ENCODE measurements around the gene MLLT10. TPM values are rescaled to one million over a fixed set of nuclear protein-coding genes. Genes with fewer than 3 reads are reported as not detected.
A peak's percentile ranks its signal among the peaks of the same experiment; 100 is the strongest.

The MLLT10 gene
- total and polyA plus RNA-seq, 2 experiments from 2014 or later = 16.8 to 34.9 TPM

DNA sequence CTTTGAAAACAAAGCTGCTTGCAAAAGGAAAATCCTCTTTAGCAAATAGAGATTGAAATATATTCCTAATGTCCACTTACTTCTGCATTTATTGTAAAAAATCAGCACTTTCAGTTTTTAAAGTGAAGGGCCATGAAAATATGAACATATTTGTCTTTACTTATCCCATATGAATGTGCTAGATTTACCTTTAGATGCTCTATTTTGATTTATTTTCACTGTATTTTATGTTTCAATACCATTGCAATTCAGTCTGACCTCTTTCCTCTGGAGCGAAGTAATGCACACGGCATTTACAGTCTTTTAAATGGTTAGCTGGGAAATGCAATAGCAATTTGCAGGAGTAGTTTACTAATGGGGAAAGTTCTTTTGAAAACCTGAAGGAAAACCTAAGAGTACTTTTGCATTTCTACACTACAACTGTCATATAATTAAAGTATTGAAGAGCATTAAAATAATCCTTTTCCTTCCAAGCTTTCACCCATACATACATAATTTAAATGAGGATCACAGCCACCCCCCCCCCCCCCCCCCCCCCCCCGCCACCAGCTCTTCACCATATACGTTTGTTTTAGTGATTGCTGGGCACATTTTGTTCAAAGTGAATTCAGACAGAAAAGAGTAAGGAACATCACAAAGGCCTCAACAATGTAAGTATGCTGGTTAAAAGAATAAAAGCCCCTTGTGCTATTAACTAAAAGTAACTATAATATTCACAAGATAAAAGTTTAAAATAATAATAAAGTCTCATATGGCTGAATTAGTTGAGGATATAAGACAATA lies 12.1 kb upstream of the MLLT10 start:
- TF ChIP-seq EZH2 (IDR thresholded peaks at IDR 0.05; ENCODE audit: borderline replicate concordance) = no peak
- no peak for TF ChIP-seq EZH2phosphoT487 (IDR thresholded peaks at IDR 0.05; ENCODE audit: low read depth, severe bottlenecking, unreplicated experiment)
- TF ChIP-seq, protein P1, sequence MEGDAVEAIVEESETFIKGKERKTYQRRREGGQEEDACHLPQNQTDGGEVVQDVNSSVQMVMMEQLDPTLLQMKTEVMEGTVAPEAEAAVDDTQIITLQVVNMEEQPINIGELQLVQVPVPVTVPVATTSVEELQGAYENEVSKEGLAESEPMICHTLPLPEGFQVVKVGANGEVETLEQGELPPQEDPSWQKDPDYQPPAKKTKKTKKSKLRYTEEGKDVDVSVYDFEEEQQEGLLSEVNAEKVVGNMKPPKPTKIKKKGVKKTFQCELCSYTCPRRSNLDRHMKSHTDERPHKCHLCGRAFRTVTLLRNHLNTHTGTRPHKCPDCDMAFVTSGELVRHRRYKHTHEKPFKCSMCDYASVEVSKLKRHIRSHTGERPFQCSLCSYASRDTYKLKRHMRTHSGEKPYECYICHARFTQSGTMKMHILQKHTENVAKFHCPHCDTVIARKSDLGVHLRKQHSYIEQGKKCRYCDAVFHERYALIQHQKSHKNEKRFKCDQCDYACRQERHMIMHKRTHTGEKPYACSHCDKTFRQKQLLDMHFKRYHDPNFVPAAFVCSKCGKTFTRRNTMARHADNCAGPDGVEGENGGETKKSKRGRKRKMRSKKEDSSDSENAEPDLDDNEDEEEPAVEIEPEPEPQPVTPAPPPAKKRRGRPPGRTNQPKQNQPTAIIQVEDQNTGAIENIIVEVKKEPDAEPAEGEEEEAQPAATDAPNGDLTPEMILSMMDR (IDR thresholded peaks at IDR 0.05; ENCODE audit: poor library complexity) = no peak
- H3K9me2 ChIP-seq (replicated peaks; ENCODE audit: insufficient read depth) = no peaks in the 10 kb centered on the region
- no peak for DNase-seq (ENCODE audit: low spot score)
- peak overlapping the region; percentile 95 for H3K27ac ChIP-seq
- peaks cover 23% of the 10 kb centered on the region for H3K4me1 ChIP-seq (ENCODE audit: insufficient read depth)
- H2AFZ ChIP-seq = no peak overlapping the region
- peaks cover 33% of the 10 kb centered on the region for H3K79me2 ChIP-seq
- no peaks in the 10 kb centered on the region for H3K36me3 ChIP-seq (replicated peaks; ENCODE audit: insufficient read depth, low read depth)
- peaks cover 19% of the 10 kb centered on the region for H3K27me3 ChIP-seq
- no peak overlapping the region for H3K4me3 ChIP-seq
- H3K9me3 ChIP-seq (ENCODE audit: low read depth) = no peaks in the 10 kb centered on the region
- WGBS (ENCODE audit: low lambda C conversion rate, missing lambda C conversion rate) = 57% methylated on average over 4 of the region's 4 CpGs
- peak overlapping the region; percentile 87 for H3K4me2 ChIP-seq
- H4K20me1 ChIP-seq (ENCODE audit: insufficient read depth, poor library complexity, severe bottlenecking) = no peaks in the 10 kb centered on the region

- H3K4me2 ChIP-seq = peak overlapping the region; percentile 87
- H3K27me3 ChIP-seq = peaks cover 18% of the 10 kb centered on the region
- no peaks in the 10 kb centered on the region for H3K9me2 ChIP-seq (replicated peaks; ENCODE audit: insufficient read depth)
- TF ChIP-seq EZH2phosphoT487 (IDR thresholded peaks at IDR 0.05; ENCODE audit: low read depth, severe bottlenecking, unreplicated experiment) = no peak
- TF ChIP-seq, protein P1 (IDR thresholded peaks at IDR 0.05; ENCODE audit: poor library complexity) = no peak
- TF ChIP-seq EZH2 (IDR thresholded peaks at IDR 0.05; ENCODE audit: borderline replicate concordance) = no peak
- peaks cover 23% of the 10 kb centered on the region for H3K4me1 ChIP-seq (ENCODE audit: insufficient read depth)
- H3K4me3 ChIP-seq = no peak overlapping the region
- DNase-seq (ENCODE audit: low spot score) = no peak
- no peak overlapping the region for H2AFZ ChIP-seq
- WGBS (ENCODE audit: low lambda C conversion rate, missing lambda C conversion rate) = 57% methylated on average over 1 of the region's 1 CpG
- H4K20me1 ChIP-seq (ENCODE audit: insufficient read depth, poor library complexity, severe bottlenecking) = no peaks in the 10 kb centered on the region
- H3K79me2 ChIP-seq = peaks cover 28% of the 10 kb centered on the region
- peak overlapping the region; percentile 95 for H3K27ac ChIP-seq
- no peaks in the 10 kb centered on the region for H3K9me3 ChIP-seq (ENCODE audit: low read depth)
- H3K36me3 ChIP-seq (replicated peaks; ENCODE audit: insufficient read depth, low read depth) = no peaks in the 10 kb centered on the region
Observed at GRCh38 chr10:21522631-21523406, 11.2 kb upstream of the MLLT10 start.

GRCh38 chr10:21523557-21524008 lies 10.4 kb upstream of the MLLT10 start:
- peak; percentile 60 for DNase-seq (ENCODE audit: low spot score)
- TF ChIP-seq EZH2phosphoT487 (IDR thresholded peaks at IDR 0.05; ENCODE audit: low read depth, severe bottlenecking, unreplicated experiment) (no peak), EZH2 (IDR thresholded peaks at IDR 0.05; ENCODE audit: borderline replicate concordance) (no peak)
- TF ChIP-seq, protein P1 (IDR thresholded peaks at IDR 0.05; ENCODE audit: poor library complexity) = no peak
- Histone ChIP-seq H3K4me2 (peak overlapping the region; percentile 87), H4K20me1 (ENCODE audit: insufficient read depth, poor library complexity, severe bottlenecking) (no peaks in the 10 kb centered on the region), H3K9me3 (ENCODE audit: low read depth) (no peaks in the 10 kb centered on the region), H3K79me2 (peaks cover 25% of the 10 kb centered on the region), H3K4me3 (no peak overlapping the region), H3K36me3 (replicated peaks; ENCODE audit: insufficient read depth, low read depth) (no peaks in the 10 kb centered on the region), H2AFZ (peak overlapping the region; percentile 50), H3K9me2 (replicated peaks; ENCODE audit: insufficient read depth) (no peaks in the 10 kb centered on the region), H3K27me3 (peaks cover 11% of the 10 kb centered on the region), H3K27ac (peak overlapping the region; percentile 95), H3K4me1 (ENCODE audit: insufficient read depth) (peaks cover 23% of the 10 kb centered on the region)
- WGBS (ENCODE audit: low lambda C conversion rate, missing lambda C conversion rate) = 48% methylated on average over 3 of the region's 3 CpGs

Data from hepatocyte (in vitro differentiated cells).